Natural killer cell (primary cell): ENCODE results near the gene RARA. TPM values are rescaled to one million over a fixed set of nuclear protein-coding genes. Genes with fewer than 3 reads are reported as not detected.
A peak's percentile ranks its signal among the peaks of the same experiment; 100 is the strongest.

Experiments
- ATAC-seq, 3 donors: fragments of 150-1000 bp in 2 of 3; fragments of 200-7000 bp in 1 of 3; cut with Tn5 transposase; 1 replicate in 1 of 3; 2 replicates in 2 of 3; pipeline ENCODE4 v1.10.0; 2021; ENCODE audit warnings: mild to moderate bottlenecking in 2 of 3, moderate library complexity in 2 of 3
- DNase-seq, 2 donors: peaks; one replicate each; pipeline versions ENCODE4 v3.0.0 to v3.0.0-alpha.2; 2013 to 2021; ENCODE audit warnings: mixed read lengths in 1 of 2
- H3K27ac ChIP-seq: one replicate; pipeline ENCODE4 v1.5.1; 2013; ENCODE audit warnings: mild to moderate bottlenecking, low read length
- H3K27me3 ChIP-seq: one replicate; pipeline ENCODE4 v1.6.1; 2013; ENCODE audit warnings: low read length; ENCODE audit not compliant: control insufficient read depth, insufficient read depth
- H3K36me3 ChIP-seq: one replicate; pipeline ENCODE4 v1.6.1; 2013; ENCODE audit warnings: low read length; ENCODE audit not compliant: control insufficient read depth, insufficient read depth
- H3K4me1 ChIP-seq: one replicate; pipeline ENCODE4 v1.6.1; 2013; ENCODE audit warnings: low read length; ENCODE audit not compliant: control insufficient read depth, insufficient read depth
- H3K4me3 ChIP-seq: one replicate; pipeline ENCODE4 v1.5.1; 2013; ENCODE audit warnings: low read length
- H3K9me3 ChIP-seq: one replicate; pipeline ENCODE4 v1.6.1; 2013; ENCODE audit warnings: low read length; ENCODE audit not compliant: control insufficient read depth, insufficient read depth
- H3K27ac Mint-ChIP-seq, 2 donors: one replicate each; pipeline ENCODE4 v1.8.0; 2022; ENCODE audit warnings: mild to moderate bottlenecking in 2 of 2, mixed read lengths in 2 of 2, moderate library complexity in 1 of 2
- H3K27me3 Mint-ChIP-seq, 2 donors: one replicate each; pipeline ENCODE4 v1.8.0; 2022; ENCODE audit warnings: low read depth in 2 of 2, mixed read lengths in 2 of 2
- H3K36me3 Mint-ChIP-seq: one replicate; pipeline ENCODE4 v1.8.0; 2022; ENCODE audit warnings: mixed read lengths
- H3K4me1 Mint-ChIP-seq, 2 donors: one replicate each; pipeline ENCODE4 v1.8.0; 2022; ENCODE audit warnings: mixed read lengths in 2 of 2
- H3K4me3 Mint-ChIP-seq: one replicate; pipeline ENCODE4 v1.8.0; 2022; ENCODE audit warnings: mild to moderate bottlenecking, moderate library complexity, mixed read lengths
- H3K9me3 Mint-ChIP-seq, 2 donors: one replicate each; pipeline ENCODE4 v1.8.0; 2022; ENCODE audit warnings: mixed read lengths in 2 of 2
- CTCF ChIP-seq: fragments of 200-600 bp; IDR thresholded peaks from one replicate; pipeline ENCODE4 v1.8.0; 2022; ENCODE audit warnings: antibody characterized with exemption
- whole genome bisulfite sequencing: methylation state at CpG from one replicate; pipeline ENCODE4 v1.1.7; 2013; ENCODE audit warnings: missing lambda C conversion rate; ENCODE audit not compliant: insufficient coverage; 5-methylcytosine and 5-hydroxymethylcytosine counted together
- intact Hi-C: fragments of 100-400 bp; cut with micrococcal nuclease; formaldehyde crosslinking; loops from one replicate; pipeline ENCODE4 v1.14.2; 2022
- total RNA-seq, 4 donors: library from RNA; stranded (reverse); fragments of 120-200 nt in 1 of 4; gene quantifications; one replicate each; pipeline versions ENCODE4 v1.2.3 to v1.2.4, GENCODE V29; 2013 to 2022

Gene RARA
- total RNA-seq, 3 donors from 2014 or later (not counting 1 experiment from before 2014, with no cell fraction given): 75.9 to 94.6 (median 79.1) TPM

DNA sequence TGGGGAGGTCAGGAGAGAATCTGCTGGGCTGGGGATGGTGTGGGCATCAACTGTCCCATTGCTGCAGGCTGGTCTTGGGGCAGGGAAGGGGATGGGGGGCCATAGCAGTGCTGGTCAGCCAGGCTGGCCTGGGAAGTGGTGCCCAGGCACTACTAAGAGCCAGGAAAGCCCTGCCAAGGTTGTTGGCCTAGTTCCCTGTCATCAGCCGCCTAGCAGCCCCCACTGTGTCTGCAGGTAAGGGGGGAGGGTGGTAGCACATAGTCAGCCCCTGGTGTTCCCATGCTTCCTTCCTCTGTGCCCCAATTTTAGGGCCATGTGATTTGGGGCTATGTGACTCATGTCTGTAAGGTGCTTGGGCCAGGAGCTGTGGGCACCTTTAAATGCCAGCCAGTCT lies 37.8 kb downstream of the RARA start:
- peak in 1 of 2 donors; percentile 49 for DNase-seq
- Histone ChIP-seq H3K9me3 (no peaks in the 10 kb centered on the region), H3K27me3 (no peaks in the 10 kb centered on the region), H3K4me1 (peaks cover 91% of the 10 kb centered on the region), H3K36me3 (peaks cover 30% of the 10 kb centered on the region), H3K27ac (peak overlapping the region; percentile 59), H3K4me3 (no peak overlapping the region)
- Mint-ChIP-seq H3K4me3 (peak overlapping the region; percentile 69), H3K27me3 (no peaks in the 10 kb centered on the region), H3K27ac (peak overlapping the region; percentile 89 to 97), H3K36me3 (no peaks in the 10 kb centered on the region), H3K9me3 (no peaks in the 10 kb centered on the region), H3K4me1 (peaks cover 58 to 89% of the 10 kb centered on the region in 2 donors)
- 53% methylated on average over 1 of the region's 1 CpG for WGBS
- TF ChIP-seq CTCF: no peak
- ATAC-seq: peak in 1 of 3 donors; percentile 4
- intact Hi-C loops: no loop called here

GRCh38 chr17:40347319-40348135 lies 38.5 kb downstream of the RARA start:
- Mint-ChIP-seq H3K4me3 (peak overlapping the region; percentile 80), H3K27ac (peak overlapping the region; percentile 89 to 97), H3K4me1 (peaks cover 61 to 92% of the 10 kb centered on the region in 2 donors), H3K9me3 (no peaks in the 10 kb centered on the region), H3K36me3 (no peaks in the 10 kb centered on the region), H3K27me3 (no peaks in the 10 kb centered on the region)
- Histone ChIP-seq H3K9me3 (no peaks in the 10 kb centered on the region), H3K36me3 (peaks cover 38% of the 10 kb centered on the region), H3K4me1 (peaks cover 90% of the 10 kb centered on the region), H3K27me3 (no peaks in the 10 kb centered on the region), H3K4me3 (no peak overlapping the region), H3K27ac (peak overlapping the region; percentile 59)
- WGBS: 8% methylated on average over 2 of the region's 9 CpGs
- ATAC-seq (peak; percentile 21 to 27 (median 26)), DNase-seq (peak in 1 of 2 donors; percentile 32)
- TF ChIP-seq CTCF: no peak
- intact Hi-C loops: no loop called here

DNA sequence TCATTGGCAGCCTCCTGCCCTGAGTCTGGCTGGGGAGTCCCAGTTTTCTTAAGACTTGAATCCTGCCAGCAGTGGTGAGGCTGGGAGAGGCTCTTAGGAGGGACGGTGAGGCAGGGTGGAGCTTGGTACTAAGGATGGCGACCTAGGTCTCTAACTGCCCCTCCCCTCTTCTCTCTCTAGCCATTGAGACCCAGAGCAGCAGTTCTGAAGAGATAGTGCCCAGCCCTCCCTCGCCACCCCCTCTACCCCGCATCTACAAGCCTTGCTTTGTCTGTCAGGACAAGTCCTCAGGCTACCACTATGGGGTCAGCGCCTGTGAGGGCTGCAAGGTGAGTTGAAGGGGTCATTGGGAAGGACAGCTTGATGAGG lies 39.1 kb downstream of the RARA start:
- WGBS: 69% methylated on average over 4 of the region's 5 CpGs
- peak overlapping the region; percentile 80 for H3K4me3 Mint-ChIP-seq
- no peaks in the 10 kb centered on the region for H3K27me3 Mint-ChIP-seq

More for the DNA sequence above, 39.1 kb downstream of the RARA start:
- ATAC-seq: no peak
- Histone ChIP-seq H3K27me3 (no peaks in the 10 kb centered on the region), H3K9me3 (no peaks in the 10 kb centered on the region), H3K4me3 (no peak overlapping the region), H3K4me1 (peaks cover 90% of the 10 kb centered on the region), H3K27ac (peak overlapping the region; percentile 59), H3K36me3 (peaks cover 44% of the 10 kb centered on the region)
- Mint-ChIP-seq H3K27ac (peak overlapping the region; percentile 89 to 97), H3K4me1 (peaks cover 62 to 92% of the 10 kb centered on the region in 2 donors), H3K36me3 (no peaks in the 10 kb centered on the region), H3K9me3 (no peaks in the 10 kb centered on the region)
- intact Hi-C loops: no loop called here
- no peak for DNase-seq
- TF ChIP-seq CTCF: no peak
